ENCODE data around the gene ACSS3.
"Not testable (repeated sequence)": the region's sequence is repeated elsewhere in the genome, so short reads cannot be mapped to it uniquely, and the experiment has no call there.

ACSS3 gene

GRCh38 chr12:81114226-81114625, 36.3 kb downstream of the ACSS3 start:
- Histone ChIP-seq H3F3A (ENCODE audit: insufficient read depth) (no peaks in the 10 kb centered on the region), H3K36me3 (ENCODE audit: low read length) (no peaks in the 10 kb centered on the region), H3K27ac (ENCODE audit: low read depth, low read length) (no peak overlapping the region), H3K4me3 (ENCODE audit: insufficient read depth, low read length, poor library complexity, severe bottlenecking) (no peak overlapping the region), H3K9ac (ENCODE audit: low read length) (no peak overlapping the region), H2AFZ (ENCODE audit: low read depth, low read length, severe bottlenecking) (no peak overlapping the region), H3K9me2 (replicated peaks; ENCODE audit: insufficient read depth, low read length) (no peaks in the 10 kb centered on the region), H3K4me2 (ENCODE audit: low read depth, low read length, poor library complexity, severe bottlenecking) (no peak overlapping the region), H3K27me3 (ENCODE audit: low read length) (no peaks in the 10 kb centered on the region), H3K9me3 (ENCODE audit: insufficient read depth, low read length) (no peaks in the 10 kb centered on the region), H4K20me1 (ENCODE audit: low read depth, low read length) (no peaks in the 10 kb centered on the region), H3K79me2 (ENCODE audit: insufficient read depth, low read length) (no peaks in the 10 kb centered on the region)
- no peak for TF ChIP-seq CTCF (IDR thresholded peaks at IDR 0.05; ENCODE audit: insufficient read depth, low read length, poor library complexity, severe bottlenecking)
- no peak for TF ChIP-seq EZH2phosphoT487 (conservative IDR thresholded peaks at IDR 0.05; ENCODE audit: low read length)

GRCh38 chr12:81119069-81119468, 41.2 kb downstream of the ACSS3 start:
- H3K4me2 ChIP-seq (ENCODE audit: low read depth, low read length, poor library complexity, severe bottlenecking); H3K36me3 ChIP-seq (ENCODE audit: low read length); H3K9me2 ChIP-seq (replicated peaks; ENCODE audit: insufficient read depth, low read length); H3K79me2 ChIP-seq (ENCODE audit: insufficient read depth, low read length); H3K9ac ChIP-seq (ENCODE audit: low read length); H3K27ac ChIP-seq (ENCODE audit: low read depth, low read length); H3F3A ChIP-seq (ENCODE audit: insufficient read depth); H3K9me3 ChIP-seq (ENCODE audit: insufficient read depth, low read length); H2AFZ ChIP-seq (ENCODE audit: low read depth, low read length, severe bottlenecking); H3K27me3 ChIP-seq (ENCODE audit: low read length); H3K4me3 ChIP-seq (ENCODE audit: insufficient read depth, low read length, poor library complexity, severe bottlenecking); H4K20me1 ChIP-seq (ENCODE audit: low read depth, low read length): not testable (repeated sequence)

GRCh38 chr12:81120961-81121360, 43.1 kb downstream of the ACSS3 start:
- TF ChIP-seq CTCF (IDR thresholded peaks at IDR 0.05; ENCODE audit: insufficient read depth, low read length, poor library complexity, severe bottlenecking) (no peak), EZH2phosphoT487 (conservative IDR thresholded peaks at IDR 0.05; ENCODE audit: low read length) (no peak)
- no peak overlapping the region for H2AFZ ChIP-seq (ENCODE audit: low read depth, low read length, severe bottlenecking)
- no peaks in the 10 kb centered on the region for H3K9me2 ChIP-seq (replicated peaks; ENCODE audit: insufficient read depth, low read length)

GRCh38 chr12:81123611-81124010, 45.7 kb downstream of the ACSS3 start:
- Histone ChIP-seq H3K9me3 (ENCODE audit: insufficient read depth, low read length) (no peaks in the 10 kb centered on the region), H2AFZ (ENCODE audit: low read depth, low read length, severe bottlenecking) (no peak overlapping the region), H3K4me2 (ENCODE audit: low read depth, low read length, poor library complexity, severe bottlenecking) (no peak overlapping the region), H3K79me2 (ENCODE audit: insufficient read depth, low read length) (no peaks in the 10 kb centered on the region), H3F3A (ENCODE audit: insufficient read depth) (no peaks in the 10 kb centered on the region), H3K27ac (ENCODE audit: low read depth, low read length) (no peak overlapping the region), H3K9me2 (replicated peaks; ENCODE audit: insufficient read depth, low read length) (no peaks in the 10 kb centered on the region), H3K4me3 (ENCODE audit: insufficient read depth, low read length, poor library complexity, severe bottlenecking) (no peak overlapping the region), H4K20me1 (ENCODE audit: low read depth, low read length) (no peaks in the 10 kb centered on the region), H3K27me3 (ENCODE audit: low read length) (no peaks in the 10 kb centered on the region), H3K9ac (ENCODE audit: low read length) (no peak overlapping the region), H3K36me3 (ENCODE audit: low read length) (no peaks in the 10 kb centered on the region)
- TF ChIP-seq CTCF (IDR thresholded peaks at IDR 0.05; ENCODE audit: insufficient read depth, low read length, poor library complexity, severe bottlenecking) (no peak), EZH2phosphoT487 (conservative IDR thresholded peaks at IDR 0.05; ENCODE audit: low read length) (no peak)

More at GRCh38 chr12:81120961-81121360, 43.1 kb downstream of the ACSS3 start:
- no peak overlapping the region for H3K4me2 ChIP-seq (ENCODE audit: low read depth, low read length, poor library complexity, severe bottlenecking)
- no peak overlapping the region for H3K27ac ChIP-seq (ENCODE audit: low read depth, low read length)
- no peak overlapping the region for H3K9ac ChIP-seq (ENCODE audit: low read length)
- H3K27me3 ChIP-seq (ENCODE audit: low read length), result no peaks in the 10 kb centered on the region
- no peaks in the 10 kb centered on the region for H3K36me3 ChIP-seq (ENCODE audit: low read length)
- H3F3A ChIP-seq (ENCODE audit: insufficient read depth), result no peaks in the 10 kb centered on the region
- H3K79me2 ChIP-seq (ENCODE audit: insufficient read depth, low read length), result no peaks in the 10 kb centered on the region
- H3K4me3 ChIP-seq (ENCODE audit: insufficient read depth, low read length, poor library complexity, severe bottlenecking), result no peak overlapping the region
- no peaks in the 10 kb centered on the region for H4K20me1 ChIP-seq (ENCODE audit: low read depth, low read length)
- H3K9me3 ChIP-seq (ENCODE audit: insufficient read depth, low read length), result no peaks in the 10 kb centered on the region

Data from SU-DHL-6 (cell line).